Gastrocnemius medialis (tissue), 4 donors: ENCODE data around the gene RAI1.

Experiments used
- CTCF ChIP-seq, 5 experiments: fragments of 450-650 bp in 3 of 5; fragments of 200-600 bp in 2 of 5; sonication (generic) in 2 of 5; IDR thresholded peaks in 4 of 5; conservative IDR thresholded peaks in 1 of 5; 1 replicate in 4 of 5; 2 replicates in 1 of 5; pipeline ENCODE4 v1.5.1; 2016 to 2019; ENCODE audit warnings: antibody characterized with exemption in 5 of 5, mild to moderate bottlenecking in 3 of 5, moderate library complexity in 3 of 5
- POLR2A ChIP-seq, 2 donors: fragments of 450-650 bp; IDR thresholded peaks; one replicate each; pipeline ENCODE4 v1.6.1; 2017; ENCODE audit warnings: antibody characterized with exemption in 2 of 2, mild to moderate bottlenecking in 2 of 2, moderate library complexity in 2 of 2

DNA sequence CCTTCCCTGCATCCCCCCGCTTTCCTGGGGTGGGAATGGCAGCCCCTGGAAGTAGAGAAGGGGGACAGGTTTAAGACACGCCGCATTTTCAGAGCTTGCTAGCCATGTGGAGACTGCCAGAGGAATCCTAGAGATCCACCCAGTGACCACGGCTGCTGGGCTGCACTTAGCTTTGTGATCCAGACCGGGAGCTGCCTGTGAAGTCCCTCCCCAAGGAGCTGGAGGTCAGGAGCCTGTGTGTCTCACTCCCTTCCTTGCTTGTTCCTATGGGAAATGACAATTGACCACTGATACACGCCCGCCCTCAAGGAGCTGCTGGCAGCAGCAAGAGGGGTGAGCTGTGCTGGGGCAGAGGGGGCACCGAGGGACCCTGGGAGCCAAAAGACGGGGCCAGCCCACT lies 81.9 kb downstream of the RAI1 start:
- no peak for TF ChIP-seq POLR2A (IDR thresholded peaks at IDR 0.05)
- TF ChIP-seq CTCF (IDR thresholded peaks at IDR 0.05 in 4 of 5, conservative IDR thresholded peaks at IDR 0.05 in 1 of 5): no peak
